ENCODE measurements around the gene HEATR5A.

- TF ChIP-seq CTCF (IDR thresholded peaks at IDR 0.05): no peak
- no peak for TF ChIP-seq POLR2A (IDR thresholded peaks at IDR 0.05)
These were observed 25.4 kb upstream of the HEATR5A start for GRCh38 chr14:31445703-31446102.
